Liver (tissue), 9 donors: ENCODE data around the gene SYMPK. TPM values are rescaled to one million over a fixed set of nuclear protein-coding genes. Genes with fewer than 3 reads are reported as not detected.

Experiments used
- DNase-seq: peaks from one replicate; pipeline ENCODE4 v3.0.0-alpha.2; 2017; ENCODE audit warnings: low spot score
- H3K27ac ChIP-seq, 2 donors: one replicate each; pipeline ENCODE4 v1.7.0; 2013; ENCODE audit warnings: inconsistent platforms in 2 of 2, low read length in 2 of 2, control low read depth in 1 of 2, low read depth in 1 of 2, mild to moderate bottlenecking in 1 of 2
- H3K27me3 ChIP-seq, 4 donors: one replicate each; pipeline versions ENCODE4 v1.6.1 to v1.7.0; 2013; ENCODE audit warnings: low read length in 3 of 4, inconsistent platforms in 1 of 4, mild to moderate bottlenecking in 1 of 4, moderate library complexity in 1 of 4; ENCODE audit not compliant: control insufficient read depth in 4 of 4, insufficient read depth in 4 of 4
- H3K36me3 ChIP-seq, 4 donors: one replicate each; pipeline versions ENCODE4 v1.6.1 to v1.7.0; 2013; ENCODE audit warnings: low read length in 3 of 4, mild to moderate bottlenecking in 3 of 4, low read depth in 1 of 4, moderate library complexity in 1 of 4; ENCODE audit not compliant: control insufficient read depth in 4 of 4, insufficient read depth in 3 of 4
- H3K4me1 ChIP-seq, 4 donors: one replicate each; pipeline versions ENCODE4 v1.6.1 to v1.7.0; 2013; ENCODE audit warnings: low read length in 3 of 4, mild to moderate bottlenecking in 3 of 4, moderate library complexity in 1 of 4; ENCODE audit not compliant: control insufficient read depth in 4 of 4, insufficient read depth in 4 of 4
- H3K4me3 ChIP-seq, 3 donors: one replicate each; pipeline versions ENCODE4 v1.6.1 to v1.7.0; 2013; ENCODE audit warnings: low read length in 3 of 3, control low read depth in 1 of 3, low read depth in 1 of 3, mild to moderate bottlenecking in 1 of 3
- H3K9ac ChIP-seq, 2 donors: one replicate each; pipeline ENCODE4 v1.7.0; 2013; ENCODE audit warnings: low read length in 2 of 2, mild to moderate bottlenecking in 2 of 2, moderate library complexity in 2 of 2, control low read depth in 1 of 2, low read depth in 1 of 2
- H3K9me3 ChIP-seq, 4 donors: one replicate each; pipeline versions ENCODE4 v1.6.1 to v1.7.0; 2013; ENCODE audit warnings: low read length in 3 of 4; ENCODE audit not compliant: control insufficient read depth in 4 of 4
- EGR1 ChIP-seq, 2 donors: IDR thresholded peaks; 2 replicates each; pipeline ENCODE4 v1.6.1; 2016 to 2018; ENCODE audit warnings: antibody characterized with exemption in 2 of 2, low read depth in 2 of 2
- FOXA1 ChIP-seq: IDR thresholded peaks from 2 replicates; pipeline ENCODE4 v1.6.1; 2016; ENCODE audit warnings: antibody characterized with exemption
- FOXA2 ChIP-seq: IDR thresholded peaks from 2 replicates; pipeline ENCODE4 v1.6.1; 2016; ENCODE audit warnings: antibody characterized with exemption
- GABPA ChIP-seq, 2 donors: IDR thresholded peaks in 1 of 2; conservative IDR thresholded peaks in 1 of 2; 2 replicates each; pipeline ENCODE4 v1.6.1; 2016; ENCODE audit warnings: antibody characterized with exemption in 2 of 2, mild to moderate bottlenecking in 1 of 2, moderate library complexity in 1 of 2
- HNF4G ChIP-seq: IDR thresholded peaks from 2 replicates; pipeline ENCODE4 v1.6.1; 2016; ENCODE audit warnings: antibody characterized with exemption
- JUND ChIP-seq, 2 donors: IDR thresholded peaks; 2 replicates each; pipeline ENCODE4 v1.6.1; 2016; ENCODE audit warnings: antibody characterized with exemption in 2 of 2
- NR2F2 ChIP-seq: IDR thresholded peaks from 2 replicates; pipeline ENCODE4 v1.6.1; 2016; ENCODE audit warnings: antibody characterized with exemption
- RAD21 ChIP-seq, 2 donors: IDR thresholded peaks; 2 replicates each; pipeline ENCODE4 v1.6.1; 2016; ENCODE audit warnings: antibody characterized with exemption in 2 of 2, mild to moderate bottlenecking in 2 of 2
- SP1 ChIP-seq: IDR thresholded peaks from 2 replicates; pipeline ENCODE4 v1.6.1; 2018; ENCODE audit warnings: antibody characterized with exemption, mild to moderate bottlenecking
- YY1 ChIP-seq: IDR thresholded peaks from 2 replicates; pipeline ENCODE4 v1.6.1; 2016; ENCODE audit warnings: antibody characterized with exemption, mild to moderate bottlenecking
- WGBS: extraction: QIAGEN DNeasy Blood & Tissue Kit; methylation state at CpG from one replicate; pipeline ENCODE4 v1.1.7; 2013; 5-methylcytosine and 5-hydroxymethylcytosine counted together
- polyA plus RNA-seq, 2 donors: library from polyadenylated mRNA; stranded (reverse) in 1 of 2; unstranded in 1 of 2; fragments of 200-250 nt in 1 of 2; fragments of >200 nt in 1 of 2; fragmentation: Nextera tagmentation in 1 of 2; extraction: Ambion mirVana in 1 of 2; gene quantifications; one replicate each; pipeline versions ENCODE4 v1.2.1 to v1.2.3, GENCODE V29; 2013 to 2015
- total RNA-seq, 2 donors: library from RNA; depleted of rRNA; stranded (reverse); fragments of >200 nt; gene quantifications; one replicate each; pipeline ENCODE4 v1.2.3, GENCODE V29; 2014
- TF ChIP-seq, protein P1 (sequence below): IDR thresholded peaks from 2 replicates; pipeline ENCODE4 v1.6.1; 2016; ENCODE audit warnings: antibody characterized with exemption
- TF ChIP-seq, protein P2 (sequence below): fragments of 150-350 bp; IDR thresholded peaks from 2 replicates; pipeline ENCODE4 v1.5.1; 2017; ENCODE audit warnings: improper control_type of control experiment, low read depth, low read length; ENCODE audit not compliant: missing input control
- TF ChIP-seq, protein P3 (sequence below): IDR thresholded peaks from 2 replicates; pipeline ENCODE4 v1.6.1; 2016; ENCODE audit warnings: antibody characterized with exemption
- TF ChIP-seq, protein P4 (sequence below): IDR thresholded peaks from 2 replicates; pipeline ENCODE4 v1.6.1; 2016; ENCODE audit warnings: antibody characterized with exemption, mild to moderate bottlenecking
- TF ChIP-seq, protein P5 (sequence below): IDR thresholded peaks from 2 replicates; pipeline ENCODE4 v1.6.1; 2016; ENCODE audit warnings: antibody characterized with exemption
- donor health status: healthy.
- donor health status: healthy.
- donor health status: healthy.
- donor health status: healthy.
- donor health status: healthy.

The SYMPK gene
- total and polyA plus RNA-seq, 4 donors, result 5.5 to 26.1 (median 24.1) TPM

DNA sequence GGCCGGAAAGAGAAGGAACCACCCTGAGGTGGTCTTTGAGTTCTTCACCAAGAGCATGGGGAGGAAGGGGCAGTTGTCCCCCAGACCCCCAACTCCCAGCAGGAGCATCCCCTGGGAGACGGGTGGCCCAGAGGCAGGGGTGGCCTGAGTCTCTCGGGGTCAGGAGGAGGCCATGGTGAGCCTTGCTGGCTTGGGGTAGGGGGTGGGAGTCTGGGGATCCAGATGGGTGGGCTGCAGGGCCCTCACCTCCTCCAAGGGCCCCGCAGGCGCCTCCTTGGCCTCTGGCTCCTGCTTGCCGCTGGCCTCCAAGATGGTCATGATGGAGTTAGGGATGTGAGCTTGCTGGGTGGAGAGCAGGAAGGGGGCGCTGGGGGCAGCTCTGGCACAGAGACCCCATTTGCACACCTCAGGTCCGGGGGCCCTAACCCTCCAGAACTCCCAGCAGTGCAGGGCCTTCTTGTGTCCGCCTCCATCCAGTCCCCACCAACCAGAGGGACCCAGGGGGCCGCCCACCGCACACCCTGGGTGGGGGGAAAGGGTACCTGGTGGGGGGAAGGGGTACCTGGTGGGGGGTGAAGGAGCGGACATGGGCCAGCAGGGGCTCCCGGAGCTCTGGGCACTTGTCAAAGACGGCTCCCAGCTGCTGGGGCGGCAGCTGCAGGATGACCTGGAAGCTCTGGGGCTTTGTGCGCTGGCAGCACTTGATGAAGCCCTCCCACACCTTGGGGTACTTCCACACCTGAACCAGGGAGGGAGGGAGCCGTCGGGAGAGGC, 46.5 kb downstream of the SYMPK start:
- Histone ChIP-seq H3K4me3 (no peak overlapping the region), H3K4me1 (peaks cover 0 to 7% (median 0%) of the 10 kb centered on the region in 4 donors), H3K9me3 (no peaks in the 10 kb centered on the region), H3K36me3 (peaks cover 3 to 23% (median 7%) of the 10 kb centered on the region in 4 donors), H3K9ac (no peak overlapping the region), H3K27me3 (no peaks in the 10 kb centered on the region), H3K27ac (no peak overlapping the region)
- WGBS, result 80% methylated on average over 18 of the region's 18 CpGs
- TF ChIP-seq JUND (IDR thresholded peaks at IDR 0.05) (no peak), NR2F2 (no peak), YY1 (no peak), FOXA1 (no peak), HNF4G (no peak)
- TF ChIP-seq, protein P1, sequence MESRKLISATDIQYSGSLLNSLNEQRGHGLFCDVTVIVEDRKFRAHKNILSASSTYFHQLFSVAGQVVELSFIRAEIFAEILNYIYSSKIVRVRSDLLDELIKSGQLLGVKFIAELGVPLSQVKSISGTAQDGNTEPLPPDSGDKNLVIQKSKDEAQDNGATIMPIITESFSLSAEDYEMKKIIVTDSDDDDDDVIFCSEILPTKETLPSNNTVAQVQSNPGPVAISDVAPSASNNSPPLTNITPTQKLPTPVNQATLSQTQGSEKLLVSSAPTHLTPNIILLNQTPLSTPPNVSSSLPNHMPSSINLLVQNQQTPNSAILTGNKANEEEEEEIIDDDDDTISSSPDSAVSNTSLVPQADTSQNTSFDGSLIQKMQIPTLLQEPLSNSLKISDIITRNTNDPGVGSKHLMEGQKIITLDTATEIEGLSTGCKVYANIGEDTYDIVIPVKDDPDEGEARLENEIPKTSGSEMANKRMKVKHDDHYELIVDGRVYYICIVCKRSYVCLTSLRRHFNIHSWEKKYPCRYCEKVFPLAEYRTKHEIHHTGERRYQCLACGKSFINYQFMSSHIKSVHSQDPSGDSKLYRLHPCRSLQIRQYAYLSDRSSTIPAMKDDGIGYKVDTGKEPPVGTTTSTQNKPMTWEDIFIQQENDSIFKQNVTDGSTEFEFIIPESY, result no peak
- TF ChIP-seq, protein P2, sequence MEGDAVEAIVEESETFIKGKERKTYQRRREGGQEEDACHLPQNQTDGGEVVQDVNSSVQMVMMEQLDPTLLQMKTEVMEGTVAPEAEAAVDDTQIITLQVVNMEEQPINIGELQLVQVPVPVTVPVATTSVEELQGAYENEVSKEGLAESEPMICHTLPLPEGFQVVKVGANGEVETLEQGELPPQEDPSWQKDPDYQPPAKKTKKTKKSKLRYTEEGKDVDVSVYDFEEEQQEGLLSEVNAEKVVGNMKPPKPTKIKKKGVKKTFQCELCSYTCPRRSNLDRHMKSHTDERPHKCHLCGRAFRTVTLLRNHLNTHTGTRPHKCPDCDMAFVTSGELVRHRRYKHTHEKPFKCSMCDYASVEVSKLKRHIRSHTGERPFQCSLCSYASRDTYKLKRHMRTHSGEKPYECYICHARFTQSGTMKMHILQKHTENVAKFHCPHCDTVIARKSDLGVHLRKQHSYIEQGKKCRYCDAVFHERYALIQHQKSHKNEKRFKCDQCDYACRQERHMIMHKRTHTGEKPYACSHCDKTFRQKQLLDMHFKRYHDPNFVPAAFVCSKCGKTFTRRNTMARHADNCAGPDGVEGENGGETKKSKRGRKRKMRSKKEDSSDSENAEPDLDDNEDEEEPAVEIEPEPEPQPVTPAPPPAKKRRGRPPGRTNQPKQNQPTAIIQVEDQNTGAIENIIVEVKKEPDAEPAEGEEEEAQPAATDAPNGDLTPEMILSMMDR, result no peak
- no peak for DNase-seq

DNA sequence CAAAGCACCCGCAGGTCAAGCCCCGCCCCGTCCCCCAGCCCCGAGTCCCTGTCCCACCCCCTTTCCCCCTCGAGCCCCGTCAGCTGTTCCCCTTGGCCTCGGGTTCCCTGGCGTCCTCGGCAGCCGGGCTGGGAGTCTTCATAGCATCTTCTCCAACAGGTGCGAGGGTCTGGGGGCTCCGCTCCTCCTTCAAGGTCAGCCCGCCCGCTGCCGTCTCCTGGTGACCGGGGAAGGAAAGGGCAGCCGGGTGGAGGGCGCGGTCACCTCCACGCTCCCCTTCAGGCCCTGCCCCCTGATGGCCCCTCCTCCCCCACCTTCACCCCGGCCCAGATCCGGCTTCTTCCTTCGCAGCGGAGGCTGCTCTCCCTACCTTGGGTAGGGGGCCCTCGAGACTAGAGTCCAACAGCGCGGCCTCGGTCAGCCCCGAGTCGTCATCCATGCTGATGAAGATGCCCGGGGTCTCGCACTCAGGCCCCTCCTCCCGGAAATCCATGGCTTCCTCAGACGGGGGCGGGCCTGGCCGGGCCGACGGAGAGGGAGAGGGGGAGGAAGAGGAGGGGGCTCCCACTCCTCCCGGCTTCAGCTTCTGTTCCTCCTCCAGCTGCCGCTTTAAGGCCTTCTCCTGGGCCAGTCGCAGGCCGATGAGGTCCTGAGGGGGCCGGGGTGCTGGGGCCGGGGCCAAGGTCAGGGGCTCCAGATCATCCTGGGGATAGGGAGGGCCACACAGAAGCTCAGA, 47.3 kb downstream of the SYMPK start:
- no peak overlapping the region for H3K9ac ChIP-seq
- WGBS, result 61% methylated on average over 43 of the region's 44 CpGs
- peaks cover 2 to 20% (median 5%) of the 10 kb centered on the region in 4 donors for H3K36me3 ChIP-seq
- H3K4me1 ChIP-seq, result peaks cover 0 to 7% (median 0%) of the 10 kb centered on the region in 4 donors
- no peaks in the 10 kb centered on the region for H3K27me3 ChIP-seq
- H3K4me3 ChIP-seq, result no peak overlapping the region
- no peak for DNase-seq
- no peak overlapping the region for H3K27ac ChIP-seq
- TF ChIP-seq, protein P3, sequence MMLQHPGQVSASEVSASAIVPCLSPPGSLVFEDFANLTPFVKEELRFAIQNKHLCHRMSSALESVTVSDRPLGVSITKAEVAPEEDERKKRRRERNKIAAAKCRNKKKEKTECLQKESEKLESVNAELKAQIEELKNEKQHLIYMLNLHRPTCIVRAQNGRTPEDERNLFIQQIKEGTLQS, result no peak
- no peak for TF ChIP-seq YY1
- no peak for TF ChIP-seq GABPA (IDR thresholded peaks at IDR 0.05 in 1 of 2, conservative IDR thresholded peaks at IDR 0.05 in 1 of 2)
- TF ChIP-seq EGR1 (IDR thresholded peaks at IDR 0.05; ENCODE audit: low read depth in 2 of 2), result no peak
- TF ChIP-seq, protein P2, result no peak
- no peak for TF ChIP-seq NR2F2
- no peak for TF ChIP-seq RAD21 (IDR thresholded peaks at IDR 0.05)
- TF ChIP-seq HNF4G, result no peak
- TF ChIP-seq FOXA1, result no peak
- TF ChIP-seq, protein P1, result no peak
- no peak for TF ChIP-seq SP1
- TF ChIP-seq, protein P4, sequence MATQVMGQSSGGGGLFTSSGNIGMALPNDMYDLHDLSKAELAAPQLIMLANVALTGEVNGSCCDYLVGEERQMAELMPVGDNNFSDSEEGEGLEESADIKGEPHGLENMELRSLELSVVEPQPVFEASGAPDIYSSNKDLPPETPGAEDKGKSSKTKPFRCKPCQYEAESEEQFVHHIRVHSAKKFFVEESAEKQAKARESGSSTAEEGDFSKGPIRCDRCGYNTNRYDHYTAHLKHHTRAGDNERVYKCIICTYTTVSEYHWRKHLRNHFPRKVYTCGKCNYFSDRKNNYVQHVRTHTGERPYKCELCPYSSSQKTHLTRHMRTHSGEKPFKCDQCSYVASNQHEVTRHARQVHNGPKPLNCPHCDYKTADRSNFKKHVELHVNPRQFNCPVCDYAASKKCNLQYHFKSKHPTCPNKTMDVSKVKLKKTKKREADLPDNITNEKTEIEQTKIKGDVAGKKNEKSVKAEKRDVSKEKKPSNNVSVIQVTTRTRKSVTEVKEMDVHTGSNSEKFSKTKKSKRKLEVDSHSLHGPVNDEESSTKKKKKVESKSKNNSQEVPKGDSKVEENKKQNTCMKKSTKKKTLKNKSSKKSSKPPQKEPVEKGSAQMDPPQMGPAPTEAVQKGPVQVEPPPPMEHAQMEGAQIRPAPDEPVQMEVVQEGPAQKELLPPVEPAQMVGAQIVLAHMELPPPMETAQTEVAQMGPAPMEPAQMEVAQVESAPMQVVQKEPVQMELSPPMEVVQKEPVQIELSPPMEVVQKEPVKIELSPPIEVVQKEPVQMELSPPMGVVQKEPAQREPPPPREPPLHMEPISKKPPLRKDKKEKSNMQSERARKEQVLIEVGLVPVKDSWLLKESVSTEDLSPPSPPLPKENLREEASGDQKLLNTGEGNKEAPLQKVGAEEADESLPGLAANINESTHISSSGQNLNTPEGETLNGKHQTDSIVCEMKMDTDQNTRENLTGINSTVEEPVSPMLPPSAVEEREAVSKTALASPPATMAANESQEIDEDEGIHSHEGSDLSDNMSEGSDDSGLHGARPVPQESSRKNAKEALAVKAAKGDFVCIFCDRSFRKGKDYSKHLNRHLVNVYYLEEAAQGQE, result no peak
- TF ChIP-seq, protein P5, sequence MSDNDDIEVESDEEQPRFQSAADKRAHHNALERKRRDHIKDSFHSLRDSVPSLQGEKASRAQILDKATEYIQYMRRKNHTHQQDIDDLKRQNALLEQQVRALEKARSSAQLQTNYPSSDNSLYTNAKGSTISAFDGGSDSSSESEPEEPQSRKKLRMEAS, result no peak
- TF ChIP-seq FOXA2, result no peak
- no peaks in the 10 kb centered on the region for H3K9me3 ChIP-seq
